Activated CD8-positive, alpha-beta memory T cell treated with anti-CD3 and anti-CD28 coated beads, Interleukin-2, amount 50 U/mL, for 48 hours (primary cell): ENCODE measurements around the gene PLCL1.
"Not testable (repeated sequence)": the region's sequence is repeated elsewhere in the genome, so short reads cannot be mapped to it uniquely, and the experiment has no call there.

Source experiments
- DNase-seq: peaks from one replicate; pipeline ENCODE4 v3.0.0-alpha.2; 2020

The PLCL1 gene

GRCh38 chr2:198137733-198138132 lies 333.3 kb downstream of the PLCL1 start:
- DNase-seq, result no peak

DNA sequence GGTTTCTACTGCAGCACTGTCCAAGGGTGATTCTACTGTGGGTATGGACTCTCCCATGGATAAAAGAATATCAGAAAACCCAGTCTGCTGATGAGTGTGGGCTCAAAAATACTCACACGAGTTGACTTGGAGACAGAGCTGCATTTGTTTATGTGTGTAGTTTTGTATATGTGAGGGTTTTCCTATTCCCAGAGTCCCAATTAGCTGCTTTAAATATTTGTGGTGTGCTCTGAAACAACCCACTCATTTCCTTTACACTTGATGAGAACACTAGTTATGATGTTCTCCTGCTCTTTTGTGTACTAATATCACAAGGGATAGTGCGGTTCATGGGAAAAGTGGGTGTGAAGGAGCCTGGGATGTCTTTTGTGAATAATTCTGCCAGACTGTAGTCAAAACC lies 337.3 kb downstream of the PLCL1 start:
- no peak for DNase-seq

DNA sequence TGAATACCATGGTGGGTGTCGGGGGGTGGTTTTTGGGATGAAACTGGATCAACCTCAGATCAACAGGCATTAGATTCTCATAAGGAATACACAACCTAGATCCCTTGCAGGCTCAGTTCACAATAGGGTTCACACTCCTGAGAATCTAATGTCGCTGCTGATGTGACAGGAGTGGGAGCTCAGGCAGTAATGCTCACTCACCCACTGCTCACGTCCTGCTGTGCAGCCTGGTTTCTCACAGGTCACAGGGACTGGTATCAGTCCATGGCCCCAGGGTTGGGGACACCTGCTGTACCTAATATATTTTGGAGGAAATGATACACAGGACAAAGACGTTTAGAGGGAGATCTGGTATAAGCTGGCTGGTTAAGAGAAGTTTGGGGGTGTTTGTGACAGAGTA lies 338.8 kb downstream of the PLCL1 start:
- DNase-seq, result no peak

GRCh38 chr2:198143793-198144192 lies 339.4 kb downstream of the PLCL1 start:
- DNase-seq, result no peak

- no peak for DNase-seq
These were observed 340.3 kb downstream of the PLCL1 start for GRCh38 chr2:198144660-198145059.

DNA sequence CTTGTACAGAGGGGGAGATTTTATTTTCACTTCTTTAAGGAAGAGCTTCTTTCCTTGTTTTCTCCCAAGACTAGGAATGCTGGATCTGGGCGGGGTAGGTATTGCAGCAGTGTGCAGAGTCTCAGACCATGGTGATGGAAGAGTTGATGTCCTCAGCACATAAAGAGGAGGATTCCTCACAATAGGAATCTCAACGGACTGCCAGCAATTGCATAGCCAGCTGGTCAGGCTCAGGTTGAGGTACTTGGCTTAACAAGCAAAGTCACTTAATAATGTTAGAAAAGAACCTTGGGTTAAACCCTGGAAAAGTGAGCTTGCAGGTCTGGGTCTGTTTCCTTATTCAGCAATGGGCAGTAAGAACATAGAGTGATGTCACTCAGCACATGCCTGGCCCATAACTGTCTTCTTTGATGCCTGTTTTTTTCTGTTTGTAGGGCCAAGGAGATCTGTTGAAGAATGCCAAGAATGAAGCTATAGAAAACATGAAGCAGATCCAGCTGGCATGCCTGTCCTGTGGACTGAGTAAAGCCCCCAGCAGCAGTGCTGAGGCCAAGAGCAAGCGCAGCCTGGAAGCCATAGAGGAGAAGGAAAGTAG lies 342.1 kb downstream of the PLCL1 start:
- DNase-seq, result no peak

DNA sequence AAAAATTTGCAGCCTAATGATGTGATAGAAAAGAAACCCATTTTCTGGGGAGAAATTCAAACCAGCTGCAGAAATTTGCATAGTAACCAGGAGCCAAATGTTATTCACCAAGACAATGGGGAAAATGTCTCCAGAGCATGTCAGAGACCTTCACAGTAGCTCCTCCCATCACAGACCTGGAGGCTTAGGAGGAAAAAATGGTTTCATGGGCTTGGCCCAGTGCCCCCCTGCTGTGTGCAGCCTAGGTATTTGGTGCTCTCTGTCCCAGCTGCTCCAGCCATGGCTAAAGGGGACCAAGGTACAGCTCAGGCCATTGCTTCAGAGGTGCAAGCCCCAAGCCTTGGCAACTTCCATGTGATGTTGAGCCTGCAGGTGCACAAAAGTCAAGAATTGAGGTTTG lies 352.9 kb downstream of the PLCL1 start:
- DNase-seq, result no peak

DNA sequence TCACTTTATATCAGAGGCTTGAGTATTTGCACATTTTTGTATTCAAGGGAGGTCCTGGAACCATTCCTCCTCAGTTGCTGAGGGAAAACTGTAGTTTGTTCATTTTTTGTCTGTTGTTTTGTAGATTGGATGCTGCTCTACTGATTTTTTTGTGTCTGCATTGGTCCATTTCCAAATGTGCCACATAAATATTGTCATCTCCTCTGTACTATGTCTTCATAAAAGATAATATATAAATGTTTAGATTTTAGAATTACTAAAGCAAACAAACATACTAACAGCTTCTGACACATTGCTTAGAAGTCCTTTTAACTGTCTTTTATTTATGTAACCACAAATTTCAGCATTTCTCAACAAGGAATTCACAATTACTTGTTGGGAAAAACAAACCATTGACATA lies 356.8 kb downstream of the PLCL1 start:
- no peak for DNase-seq

DNA sequence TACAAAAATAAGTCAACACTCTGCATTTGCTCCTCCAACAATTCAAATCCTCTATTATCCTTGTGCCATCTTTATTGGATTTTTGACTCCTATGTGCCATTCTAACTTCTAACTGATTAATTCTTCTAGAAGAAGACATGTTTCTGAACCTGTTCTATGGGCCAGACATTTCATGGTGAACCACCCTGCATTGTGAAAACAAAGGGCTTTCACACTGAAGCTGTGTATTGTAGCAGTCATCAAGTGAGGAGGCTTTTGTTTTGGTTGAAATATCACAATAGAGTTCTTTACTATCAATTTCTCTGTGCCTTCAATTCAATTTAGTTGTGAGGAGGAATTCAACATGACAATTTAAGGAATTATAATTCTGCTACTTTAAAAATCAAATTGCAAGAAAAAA lies 357.9 kb downstream of the PLCL1 start:
- no peak for DNase-seq

- no peak for DNase-seq
These were observed 360.4 kb downstream of the PLCL1 start for GRCh38 chr2:198164843-198165242.

GRCh38 chr2:198165289-198165688 lies 360.9 kb downstream of the PLCL1 start:
- DNase-seq, result no peak

- DNase-seq, result no peak
These were observed 363.0 kb downstream of the PLCL1 start for GRCh38 chr2:198167346-198167745.

- DNase-seq, result no peak
These were observed 364.3 kb downstream of the PLCL1 start for GRCh38 chr2:198168651-198169050.

- DNase-seq, result no peak
These were observed 368.8 kb downstream of the PLCL1 start for GRCh38 chr2:198173242-198173641.

DNA sequence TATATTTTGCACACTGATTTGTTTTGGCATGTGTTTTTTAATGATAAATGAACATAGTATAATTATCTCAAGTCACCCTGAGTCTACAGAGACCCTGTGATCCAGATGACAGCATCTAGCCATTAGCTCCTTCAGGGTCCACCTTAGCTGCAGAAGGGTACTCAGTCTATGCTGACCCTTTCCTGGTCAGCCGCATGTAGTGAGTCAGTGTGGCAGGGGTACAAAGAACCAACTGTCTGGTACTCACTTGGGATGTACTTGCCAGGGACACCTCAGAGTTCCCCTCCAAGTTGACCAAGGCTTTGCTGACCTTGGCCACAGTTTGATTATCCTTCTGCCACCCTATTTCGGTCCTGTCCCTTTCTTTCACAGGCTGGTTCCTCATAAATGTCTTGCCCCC lies 369.5 kb downstream of the PLCL1 start:
- DNase-seq, result no peak

DNA sequence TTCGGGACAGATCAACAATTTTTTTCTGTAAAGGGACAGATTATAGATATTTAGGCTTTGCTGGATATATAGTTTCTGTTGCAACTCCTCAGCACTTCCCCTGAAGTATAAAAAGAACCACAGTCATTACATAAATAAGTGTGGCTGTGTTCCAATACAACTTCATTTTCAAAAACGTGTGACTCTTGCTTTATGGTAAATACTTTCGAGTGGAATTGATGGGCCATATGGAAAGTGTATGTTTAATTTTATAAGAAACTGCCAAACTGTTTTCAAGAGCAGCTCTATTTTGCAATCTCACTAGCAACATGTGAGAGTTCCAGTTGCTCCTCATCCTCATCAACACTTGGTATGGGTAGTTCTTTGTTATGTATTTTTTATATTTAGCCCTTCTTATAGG lies 370.9 kb downstream of the PLCL1 start:
- no peak for DNase-seq

DNA sequence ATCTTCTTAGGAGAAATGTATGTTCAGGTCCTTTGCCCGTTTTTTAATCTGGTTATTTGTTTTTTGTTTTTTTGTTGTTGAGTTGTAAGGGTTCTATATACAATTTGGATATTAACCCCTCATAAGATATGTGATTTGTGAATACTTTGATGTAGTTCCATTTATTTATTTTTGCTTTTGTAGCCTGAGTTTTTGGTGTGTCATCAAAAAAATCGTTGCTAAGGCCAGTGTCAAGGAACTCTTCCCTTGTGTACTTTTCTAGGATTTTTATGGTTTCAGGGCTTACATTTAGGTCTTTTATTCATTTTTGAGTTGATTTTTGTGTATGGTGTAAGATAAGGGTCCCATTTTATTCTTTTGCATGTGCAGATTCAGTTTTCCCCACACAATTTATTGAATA lies 372.6 kb downstream of the PLCL1 start:
- DNase-seq, result no peak

GRCh38 chr2:198178766-198179165 lies 374.4 kb downstream of the PLCL1 start:
- DNase-seq, result no peak

DNA sequence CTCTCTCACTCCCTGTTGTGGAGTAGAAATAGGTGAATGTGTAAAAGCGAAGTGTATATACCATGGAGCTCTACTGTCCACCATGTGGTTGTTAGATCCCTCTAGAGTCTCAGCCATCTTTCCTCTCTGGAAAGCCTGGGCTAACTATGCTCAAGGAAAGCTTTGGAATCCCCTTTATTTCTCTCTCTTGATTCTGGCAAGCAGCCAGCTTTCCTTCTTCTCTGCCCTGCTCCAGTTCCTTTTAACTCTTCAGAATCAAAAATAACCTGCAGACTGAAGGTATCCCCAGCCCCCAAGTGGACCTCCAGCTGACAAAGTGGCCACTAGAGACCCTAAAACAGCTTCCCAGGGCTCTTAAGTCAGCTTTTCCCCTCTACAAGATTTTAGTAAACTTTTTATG lies 381.9 kb downstream of the PLCL1 start:
- DNase-seq, result no peak

GRCh38 chr2:198187841-198188240 lies 383.4 kb downstream of the PLCL1 start:
- no peak for DNase-seq

DNA sequence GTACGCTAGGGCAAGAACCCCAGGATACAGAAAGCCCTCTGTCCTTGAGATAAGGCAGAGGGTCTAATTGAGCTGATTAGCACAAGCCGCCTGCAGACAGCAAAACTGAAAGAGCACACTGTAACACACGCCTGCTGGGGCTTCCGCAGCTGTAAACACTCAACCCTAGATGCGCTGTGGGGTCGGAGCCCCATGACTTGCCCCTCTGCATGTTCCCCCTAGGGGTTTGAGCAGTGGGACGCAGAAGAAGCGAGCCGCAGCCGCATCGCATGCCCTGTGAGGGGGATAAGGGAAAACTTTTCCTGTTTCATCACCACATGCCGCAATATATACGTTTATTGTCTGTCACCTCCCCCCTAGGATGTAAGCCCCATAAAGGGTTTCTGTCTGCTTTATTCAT lies 384.6 kb downstream of the PLCL1 start:
- no peak for DNase-seq

- DNase-seq, result no peak
These were observed 387.3 kb downstream of the PLCL1 start for GRCh38 chr2:198191651-198192050.

- not testable (repeated sequence) for DNase-seq
These were observed 392.2 kb downstream of the PLCL1 start for GRCh38 chr2:198196556-198196955.
